ENCODE data around the gene ADCY10.
"Not testable (repeated sequence)": the region's sequence is repeated elsewhere in the genome, so short reads cannot be mapped to it uniquely, and the experiment has no call there.

The ADCY10 gene

DNA sequence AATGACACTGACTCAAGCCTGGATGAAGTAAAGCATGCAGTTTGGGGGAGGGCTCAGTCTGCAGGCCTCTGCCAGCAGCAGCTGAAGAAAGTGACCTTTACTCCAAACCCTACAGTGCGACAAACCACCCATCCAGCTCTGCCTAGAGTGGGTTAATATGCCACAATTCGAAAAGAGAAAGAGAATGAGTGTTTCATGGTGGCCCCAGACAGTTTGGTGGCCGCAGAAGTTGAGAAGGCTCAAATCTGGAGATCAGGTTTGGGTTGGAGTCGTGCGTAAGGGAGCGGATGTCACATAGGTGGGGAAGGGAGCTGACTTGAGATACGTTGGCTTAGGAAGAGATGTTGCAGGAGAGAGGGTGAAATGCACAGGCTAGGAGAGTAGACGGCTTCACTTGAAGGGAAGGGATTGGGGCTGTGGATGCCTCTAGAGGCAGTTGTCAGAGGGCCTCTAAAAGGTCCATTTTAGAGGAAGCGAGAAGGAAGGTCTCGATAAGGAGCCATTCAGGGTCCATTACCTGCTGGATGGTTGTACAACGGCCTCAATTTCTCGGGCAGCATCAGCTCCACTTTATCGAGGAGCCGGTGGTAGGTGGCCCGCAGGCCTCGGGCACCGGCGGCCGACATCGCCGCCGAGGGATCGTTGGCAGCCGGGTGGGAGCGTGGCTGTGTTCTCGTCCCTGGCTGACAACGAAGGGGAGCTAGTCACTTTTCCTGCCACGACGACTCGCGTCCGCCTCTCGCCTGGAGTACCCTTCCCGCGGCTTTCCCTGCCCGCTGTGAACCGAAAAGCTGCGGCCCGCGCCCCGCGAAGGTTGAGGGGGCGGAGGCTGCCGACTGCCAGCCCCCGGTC, 21.5 kb upstream of the ADCY10 start:
- no peak for TF ChIP-seq ZNF274 (IDR thresholded peaks at IDR 0.05; ENCODE audit: low read depth, low read length)
- peak overlapping the region; percentile 71 for H3K4me3 ChIP-seq (ENCODE audit: low read length)

DNA sequence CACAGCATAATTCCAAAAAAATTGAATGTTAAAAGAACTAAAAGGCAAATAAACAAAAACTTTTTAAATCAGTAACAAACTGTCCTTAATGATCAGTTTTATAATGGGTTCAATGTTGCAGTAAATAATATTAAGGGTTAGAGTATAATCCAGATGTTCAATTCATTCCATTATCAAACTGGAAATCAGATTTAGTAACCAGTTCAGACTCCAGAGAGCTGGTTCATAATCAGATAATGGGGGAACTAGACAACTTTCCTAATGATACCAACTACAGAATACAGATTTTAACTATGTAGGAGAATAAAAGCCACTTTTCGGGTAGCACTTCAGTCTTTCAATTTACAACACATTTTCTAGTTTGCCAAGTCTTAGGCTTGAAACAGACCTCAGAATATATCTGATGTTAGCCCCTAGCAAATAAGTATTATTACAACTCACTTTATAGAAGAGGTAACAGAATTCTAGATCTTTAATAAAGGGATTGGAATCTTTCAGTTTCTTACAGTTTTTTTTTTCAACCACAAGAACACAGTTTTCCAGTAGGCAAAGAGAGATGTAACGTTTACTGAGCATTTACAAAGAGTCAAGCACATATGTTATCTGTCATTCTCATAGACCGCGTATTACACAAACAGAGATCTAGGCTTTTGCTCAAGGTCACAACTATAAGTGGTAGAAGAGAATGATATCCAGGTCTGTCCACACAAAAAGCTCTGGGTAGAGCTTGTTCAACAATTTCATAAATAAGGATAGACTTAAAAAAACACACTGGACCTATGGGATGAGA, 20.7 kb upstream of the ADCY10 start:
- no peak for TF ChIP-seq ZNF274 (IDR thresholded peaks at IDR 0.05; ENCODE audit: low read depth, low read length)
- H3K4me3 ChIP-seq (ENCODE audit: low read length), result peak overlapping the region; percentile 71

DNA sequence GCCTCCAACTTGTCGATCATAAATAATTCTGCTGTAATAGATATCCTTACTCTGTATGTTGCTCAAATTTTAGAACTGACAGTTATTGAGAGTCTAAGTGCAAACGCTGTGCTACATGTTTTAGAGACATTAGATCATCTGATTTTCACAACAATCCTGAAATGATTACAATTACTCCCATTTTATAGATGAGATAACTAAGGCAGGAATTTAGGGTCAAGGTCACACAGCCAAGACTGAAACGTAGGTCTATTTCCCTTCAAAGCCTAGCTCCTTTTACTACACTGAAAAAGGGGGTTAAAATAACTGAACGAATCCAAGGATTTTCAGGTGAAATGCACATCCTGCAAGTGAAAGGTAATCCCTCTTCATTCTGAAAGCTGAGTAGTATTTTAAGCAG, 19.9 kb upstream of the ADCY10 start:
- H3K4me3 ChIP-seq (ENCODE audit: low read length), result peak overlapping the region; percentile 71; the same call in 1 of the 2 replicates
- no peak for TF ChIP-seq ZNF274 (IDR thresholded peaks at IDR 0.05; ENCODE audit: low read depth, low read length)

DNA sequence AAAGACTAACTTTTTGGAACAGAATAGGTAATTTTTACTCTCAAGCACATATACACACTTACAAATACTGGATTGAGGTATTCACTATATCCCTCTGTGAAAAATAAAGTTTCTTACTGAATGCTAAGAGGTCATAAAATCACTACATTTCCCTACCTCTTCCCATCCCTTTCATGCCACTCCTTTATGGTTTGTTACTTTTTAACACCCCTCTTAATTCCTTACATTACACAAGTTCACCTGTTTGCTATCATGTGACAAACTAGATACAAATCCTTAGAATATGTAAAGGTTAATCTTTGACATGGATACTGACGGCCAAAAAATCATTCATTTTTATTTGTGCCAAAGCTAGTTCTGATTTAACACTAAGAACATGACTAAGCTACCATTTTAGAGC, 15.8 kb upstream of the ADCY10 start:
- no peak for TF ChIP-seq ZNF274 (IDR thresholded peaks at IDR 0.05; ENCODE audit: low read depth, low read length)
- no peak overlapping the region for H3K4me3 ChIP-seq (ENCODE audit: low read length)

DNA sequence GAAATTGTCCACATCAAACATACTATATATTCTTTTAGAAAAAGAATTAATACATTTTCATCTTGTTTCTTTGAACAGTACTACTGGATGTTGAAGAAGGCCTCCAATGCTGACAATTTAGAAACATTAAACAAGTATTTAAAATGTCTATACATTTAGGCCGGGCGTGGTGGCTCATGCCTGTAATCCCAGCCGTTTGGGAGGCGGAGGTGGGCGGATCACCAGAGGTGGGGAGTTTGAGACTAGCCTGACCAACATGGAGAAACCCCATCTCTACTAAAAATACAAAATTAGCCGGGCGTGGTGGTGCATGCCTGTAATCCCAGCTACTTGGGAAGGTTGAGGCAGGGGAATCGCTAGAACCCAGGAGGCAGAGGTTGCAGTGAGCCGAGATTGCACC, 15.0 kb upstream of the ADCY10 start:
- not testable (repeated sequence) for H3K4me3 ChIP-seq (ENCODE audit: low read length)

DNA sequence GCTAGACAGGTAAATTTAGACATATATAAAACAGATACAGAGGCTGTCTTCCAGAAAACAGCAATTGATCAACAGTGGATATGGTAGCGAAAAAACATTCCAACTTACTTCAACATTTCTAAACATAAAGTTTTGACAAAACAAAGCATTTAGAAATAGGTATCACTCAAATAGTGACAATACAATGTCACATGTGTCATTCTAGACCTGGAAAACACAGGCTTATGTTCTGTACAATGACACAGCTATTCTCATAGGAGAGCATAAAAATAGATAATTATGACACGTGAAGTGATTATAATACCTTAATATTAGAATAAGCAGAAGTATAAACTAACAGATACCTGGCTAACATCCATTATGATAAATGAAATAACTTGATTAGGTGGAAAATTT, 14.5 kb upstream of the ADCY10 start:
- no peak for TF ChIP-seq ZNF274 (IDR thresholded peaks at IDR 0.05; ENCODE audit: low read depth, low read length)
- no peak overlapping the region for H3K4me3 ChIP-seq (ENCODE audit: low read length)

DNA sequence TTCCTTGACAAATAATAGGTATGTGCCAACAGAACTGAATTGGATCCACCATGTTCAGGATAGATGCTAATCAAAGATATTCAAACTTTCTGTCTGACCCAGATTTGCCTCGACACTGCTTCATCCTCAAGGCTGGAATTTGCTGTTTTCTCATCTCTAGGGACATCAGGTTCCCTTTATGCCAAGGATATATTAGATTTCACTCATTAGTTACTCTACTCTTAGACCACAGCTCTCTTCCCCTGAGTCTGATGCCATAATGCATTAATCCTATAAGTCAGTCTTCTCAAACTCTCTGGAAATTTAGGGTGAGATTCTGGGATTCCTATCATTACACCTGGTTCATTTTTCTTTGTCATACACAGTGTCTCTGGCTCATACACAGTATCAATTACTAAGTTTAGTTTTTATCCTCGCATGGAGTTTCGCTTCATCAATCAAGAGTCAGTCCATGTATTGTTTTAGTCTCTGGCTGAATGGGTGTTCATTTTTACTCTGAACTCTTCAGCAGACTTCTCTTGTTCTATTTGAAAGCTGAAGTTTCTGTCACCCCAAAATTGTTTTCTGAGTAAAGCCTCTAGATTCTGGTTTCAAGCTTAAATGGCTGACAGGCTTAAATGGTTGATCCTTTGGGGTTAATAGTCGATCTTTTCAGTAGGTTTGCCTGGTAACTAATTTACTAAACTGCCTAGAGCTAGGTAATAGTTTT, 13.3 kb upstream of the ADCY10 start:
- peak overlapping the region; percentile 67 for H3K4me3 ChIP-seq (ENCODE audit: low read length)
- TF ChIP-seq ZNF274 (IDR thresholded peaks at IDR 0.05; ENCODE audit: low read depth, low read length), result no peak

DNA sequence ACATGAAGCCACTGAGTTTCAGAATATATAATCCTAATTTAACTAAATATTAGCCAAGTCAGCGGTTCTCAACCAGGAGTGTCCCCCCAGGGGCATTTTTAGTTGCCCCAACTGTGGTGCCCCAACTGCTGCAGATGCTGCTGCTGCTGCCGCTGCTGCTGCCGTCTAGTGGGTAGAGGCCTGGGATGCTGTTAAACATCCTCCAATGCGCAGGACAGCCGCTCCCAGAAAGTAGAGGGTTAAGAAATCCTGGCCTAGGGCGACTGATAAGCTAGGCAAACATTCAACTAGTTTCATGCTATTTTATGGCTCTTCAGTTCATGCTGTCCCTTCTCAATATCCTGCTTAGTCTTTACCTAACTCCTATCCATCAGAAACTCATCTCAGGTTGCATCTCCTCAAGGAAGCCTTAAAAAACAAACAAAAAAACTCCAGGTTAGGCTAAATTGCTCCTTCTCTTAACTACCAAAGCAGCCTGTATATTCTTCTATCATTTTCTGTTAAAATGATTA, 12.6 kb upstream of the ADCY10 start:
- no peak for TF ChIP-seq ZNF274 (IDR thresholded peaks at IDR 0.05; ENCODE audit: low read depth, low read length)
- H3K4me3 ChIP-seq (ENCODE audit: low read length), result peak overlapping the region; percentile 67

DNA sequence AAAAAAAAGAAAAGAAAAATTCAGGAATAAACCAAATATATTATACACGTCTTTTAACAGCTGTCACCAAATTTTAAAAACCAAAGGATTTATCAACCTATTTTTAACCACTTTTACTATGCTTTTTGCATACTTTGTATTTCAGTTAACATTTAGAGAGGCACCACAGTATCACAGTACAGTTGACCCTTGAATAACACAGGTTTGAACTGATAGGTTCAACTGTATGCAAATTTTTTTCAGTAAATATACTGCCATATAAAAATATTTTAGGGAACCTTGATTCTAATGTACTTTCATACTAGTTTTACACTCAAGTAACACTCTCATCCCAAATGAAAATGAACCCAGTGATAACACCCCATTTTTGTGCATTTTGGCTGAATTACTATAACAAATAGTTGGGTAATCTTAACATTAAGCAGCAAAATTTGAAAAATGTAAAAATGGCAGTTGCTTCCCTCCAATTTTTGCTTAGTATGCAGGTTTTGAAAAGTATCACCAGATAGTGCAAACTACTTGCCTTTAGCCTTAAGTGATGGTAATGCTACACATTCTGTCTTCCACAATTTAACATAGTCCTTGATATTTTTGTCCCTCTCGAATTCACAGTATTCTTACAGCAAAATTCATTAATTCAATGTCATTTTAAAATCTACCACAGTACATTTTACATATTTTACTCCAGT, 10.8 kb upstream of the ADCY10 start:
- no peak overlapping the region for H3K4me3 ChIP-seq (ENCODE audit: low read length)
- no peak for TF ChIP-seq ZNF274 (IDR thresholded peaks at IDR 0.05; ENCODE audit: low read depth, low read length)

DNA sequence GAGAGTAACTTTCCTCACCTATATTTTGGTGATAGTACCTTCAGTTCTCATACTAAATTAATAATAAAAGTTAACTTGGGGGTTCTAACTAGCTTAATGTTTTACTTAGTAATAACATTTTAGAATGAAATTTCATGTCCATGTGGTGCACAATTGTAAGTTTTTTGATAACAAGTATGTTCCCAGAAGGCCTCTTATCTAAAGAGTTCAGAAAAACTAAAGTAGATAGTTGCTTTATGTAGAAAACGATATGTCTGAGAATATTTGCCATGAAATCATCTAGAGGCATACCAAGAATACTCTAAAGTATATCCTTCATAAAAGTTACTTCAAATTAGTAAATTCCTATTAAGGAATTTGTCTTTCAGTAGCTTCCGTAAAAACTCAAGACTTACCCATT, 10.2 kb upstream of the ADCY10 start:
- H3K4me3 ChIP-seq (ENCODE audit: low read length), result no peak overlapping the region
- TF ChIP-seq ZNF274 (IDR thresholded peaks at IDR 0.05; ENCODE audit: low read depth, low read length), result no peak

DNA sequence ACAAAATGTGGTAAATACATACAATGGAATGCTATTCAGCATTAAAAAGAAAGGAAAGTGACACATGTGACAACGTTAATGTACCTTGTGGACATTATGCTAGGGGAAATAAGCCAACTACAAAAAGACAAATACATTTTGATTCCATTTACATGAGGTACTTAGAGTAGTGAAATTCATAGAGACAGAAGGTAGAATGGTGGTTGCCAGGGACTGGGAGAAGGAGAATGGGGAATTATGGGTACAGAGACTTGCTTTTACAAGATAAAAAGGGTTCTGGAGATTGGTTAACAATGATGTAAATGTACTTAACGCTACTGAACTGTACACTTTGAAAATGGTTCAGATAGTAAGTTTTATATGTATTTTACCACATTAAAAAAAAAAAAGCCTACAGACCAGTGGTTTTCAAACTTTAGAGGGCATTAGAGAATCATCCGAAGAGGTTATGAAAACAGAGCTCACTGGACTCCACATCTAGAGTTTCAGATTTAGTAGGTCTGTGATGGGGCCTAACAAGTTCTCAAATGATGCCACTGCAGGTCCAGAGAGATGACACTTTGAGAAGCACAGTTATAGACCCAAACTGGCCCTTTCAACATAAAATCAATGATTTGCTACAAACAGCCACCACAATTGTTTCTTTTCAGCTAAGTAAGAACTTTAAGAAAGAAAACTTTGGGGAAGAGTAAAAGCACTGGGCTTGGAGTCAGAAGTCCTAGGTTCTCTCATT, 9.6 kb upstream of the ADCY10 start:
- TF ChIP-seq ZNF274 (IDR thresholded peaks at IDR 0.05; ENCODE audit: low read depth, low read length), result no peak
- no peak overlapping the region for H3K4me3 ChIP-seq (ENCODE audit: low read length)

DNA sequence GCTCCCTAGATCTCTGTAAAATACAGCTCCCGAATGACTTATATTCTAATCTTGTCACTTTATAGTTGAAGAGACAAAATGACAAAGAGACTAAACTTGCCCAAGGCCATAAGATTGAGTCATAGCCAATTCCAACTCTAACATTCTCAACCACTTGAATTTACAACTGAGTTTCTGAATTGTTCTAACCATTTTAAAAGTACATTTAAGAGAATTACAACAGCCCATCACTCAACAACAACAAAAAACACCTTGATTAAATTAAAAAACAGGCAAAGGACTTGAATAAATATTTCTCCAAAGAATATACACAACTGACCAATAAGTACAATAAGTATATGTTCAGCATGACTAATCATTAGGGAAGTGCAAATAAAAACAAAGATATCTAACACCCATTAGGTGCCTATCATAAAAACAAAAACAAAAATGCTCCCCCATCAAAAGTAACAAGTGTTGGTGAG, 8.7 kb upstream of the ADCY10 start:
- H3K4me3 ChIP-seq (ENCODE audit: low read length), result no peak overlapping the region
- no peak for TF ChIP-seq ZNF274 (IDR thresholded peaks at IDR 0.05; ENCODE audit: low read depth, low read length)

DNA sequence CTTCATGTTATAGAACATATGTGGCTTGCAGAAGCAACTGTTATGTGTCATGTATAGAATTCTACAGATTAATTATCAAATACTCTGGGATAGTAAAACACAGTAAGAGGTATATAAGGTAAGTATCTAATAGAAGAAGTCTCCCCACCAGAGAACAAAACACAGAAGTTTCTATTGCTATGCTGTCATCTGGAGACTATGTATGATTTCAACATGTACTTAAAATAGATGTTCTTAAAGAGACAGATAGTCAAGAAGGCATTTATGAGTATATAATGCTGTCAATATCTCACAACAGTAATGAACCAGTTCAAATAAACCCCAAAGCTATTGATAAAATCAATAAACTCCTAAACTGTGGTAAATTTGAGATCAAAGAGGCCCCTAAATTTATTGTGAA, 8.1 kb upstream of the ADCY10 start:
- TF ChIP-seq ZNF274 (IDR thresholded peaks at IDR 0.05; ENCODE audit: low read depth, low read length), result no peak
- H3K4me3 ChIP-seq (ENCODE audit: low read length), result no peak overlapping the region
